Measurements from ENCODE around the gene NPIPA8. TPM values are rescaled to one million over a fixed set of nuclear protein-coding genes. Genes with fewer than 3 reads are reported as not detected.
"Not testable (repeated sequence)": the region's sequence is repeated elsewhere in the genome, so short reads cannot be mapped to it uniquely, and the experiment has no call there.

Gene NPIPA8
- total RNA-seq, 2 experiments from 2014 or later = not detected

DNA sequence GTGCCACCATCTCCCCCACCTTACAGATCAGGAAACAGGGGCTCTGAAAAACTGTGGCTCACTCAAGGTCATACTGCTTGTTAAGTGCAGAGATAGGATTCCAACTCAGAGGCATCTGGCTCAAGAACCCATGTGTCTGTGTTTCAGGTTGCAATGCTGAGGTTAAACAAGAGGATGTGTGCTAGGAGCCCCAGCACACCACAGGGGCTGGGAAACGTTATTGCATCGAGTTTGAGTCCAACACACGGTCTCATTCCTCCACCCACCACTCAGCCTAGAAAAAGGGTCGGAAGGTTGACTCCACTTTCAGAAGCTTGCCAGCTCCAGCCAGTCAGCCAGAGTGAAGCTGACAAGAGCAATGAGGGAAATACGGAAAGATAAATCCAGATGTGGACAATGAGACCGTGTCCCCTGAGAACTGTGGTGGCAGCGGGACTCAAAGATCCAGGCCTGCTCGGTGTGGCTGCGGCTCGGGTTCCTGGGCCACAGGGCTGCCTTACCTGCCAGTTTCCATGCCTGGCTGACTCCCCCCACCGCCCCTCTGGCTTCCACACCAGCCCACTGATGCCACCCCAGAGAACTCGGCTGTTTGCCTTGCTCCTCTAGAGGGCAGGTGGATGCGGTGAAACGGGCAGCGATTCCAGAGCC, 33.4 kb downstream of the NPIPA8 start:
- H3K36me3 Mint-ChIP-seq (ENCODE audit: low read depth); H3K27ac Mint-ChIP-seq; H3K4me3 Mint-ChIP-seq; CTCF ChIA-PET; H3K27me3 Mint-ChIP-seq; POLR2A ChIA-PET; DNase-seq; H3K4me1 Mint-ChIP-seq; H3K9me3 Mint-ChIP-seq: not testable (repeated sequence)

DNA sequence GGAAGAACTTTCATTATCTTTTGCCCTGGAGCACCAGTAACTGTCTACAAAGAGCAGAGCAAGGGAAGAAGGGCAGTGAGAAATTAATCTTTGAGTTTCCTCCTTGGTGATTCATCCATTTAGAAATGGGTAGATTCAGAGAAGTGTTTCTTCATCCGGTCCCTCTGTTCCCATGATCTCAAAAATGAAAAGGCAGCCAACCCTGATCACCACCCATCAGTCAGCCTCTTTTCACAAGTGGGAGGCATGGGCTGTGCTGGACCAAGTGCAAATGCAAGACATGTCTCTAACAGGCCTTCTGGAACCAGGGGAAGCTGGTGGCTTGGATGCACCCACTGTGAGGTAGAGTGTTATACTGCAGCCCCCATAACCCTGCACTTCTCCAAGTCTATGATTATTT, 38.8 kb downstream of the NPIPA8 start:
- H3K4me3 Mint-ChIP-seq; H3K9me3 Mint-ChIP-seq; H3K27ac Mint-ChIP-seq; POLR2A ChIA-PET; DNase-seq; H3K4me1 Mint-ChIP-seq; CTCF ChIA-PET; H3K27me3 Mint-ChIP-seq; H3K36me3 Mint-ChIP-seq (ENCODE audit: low read depth): not testable (repeated sequence)

GRCh38 chr16:18296931-18297330, 39.6 kb downstream of the NPIPA8 start:
- H3K4me3 Mint-ChIP-seq; H3K27ac Mint-ChIP-seq; POLR2A ChIA-PET; DNase-seq; H3K27me3 Mint-ChIP-seq; H3K4me1 Mint-ChIP-seq; CTCF ChIA-PET; H3K9me3 Mint-ChIP-seq; H3K36me3 Mint-ChIP-seq (ENCODE audit: low read depth): not testable (repeated sequence)

GRCh38 chr16:18294371-18294770, 42.2 kb downstream of the NPIPA8 start:
- H3K27ac Mint-ChIP-seq; H3K4me1 Mint-ChIP-seq; H3K36me3 Mint-ChIP-seq (ENCODE audit: low read depth); H3K4me3 Mint-ChIP-seq; H3K27me3 Mint-ChIP-seq; CTCF ChIA-PET; H3K9me3 Mint-ChIP-seq; POLR2A ChIA-PET; DNase-seq: not testable (repeated sequence)

GRCh38 chr16:18293337-18293956, 43.1 kb downstream of the NPIPA8 start:
- DNase-seq; H3K9me3 Mint-ChIP-seq; H3K36me3 Mint-ChIP-seq (ENCODE audit: low read depth); CTCF ChIA-PET; H3K27me3 Mint-ChIP-seq; H3K4me3 Mint-ChIP-seq; POLR2A ChIA-PET; H3K4me1 Mint-ChIP-seq; H3K27ac Mint-ChIP-seq: not testable (repeated sequence)

DNA sequence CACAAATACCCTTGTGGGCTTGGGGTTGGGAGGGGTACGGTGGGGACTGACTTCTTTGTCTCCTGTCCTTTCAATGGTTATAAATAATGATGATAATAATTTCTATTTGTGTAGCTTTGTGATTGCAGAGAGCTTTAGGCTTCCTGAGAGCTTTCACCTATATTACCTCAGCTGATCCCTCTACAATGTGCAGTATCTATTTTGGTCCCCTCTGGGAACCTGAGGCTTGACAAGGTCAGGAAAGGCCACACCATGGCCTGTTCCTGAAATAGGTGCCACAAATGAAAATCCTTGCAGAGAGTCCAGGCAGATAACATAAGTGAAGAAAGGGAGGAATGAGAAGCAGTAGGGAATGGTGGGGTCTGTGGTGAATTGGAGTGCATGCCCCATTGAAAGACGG, 45.6 kb downstream of the NPIPA8 start:
- H3K36me3 Mint-ChIP-seq (ENCODE audit: low read depth); H3K9me3 Mint-ChIP-seq; H3K27me3 Mint-ChIP-seq; H3K4me1 Mint-ChIP-seq; CTCF ChIA-PET; H3K27ac Mint-ChIP-seq; H3K4me3 Mint-ChIP-seq; POLR2A ChIA-PET; DNase-seq: not testable (repeated sequence)

DNA sequence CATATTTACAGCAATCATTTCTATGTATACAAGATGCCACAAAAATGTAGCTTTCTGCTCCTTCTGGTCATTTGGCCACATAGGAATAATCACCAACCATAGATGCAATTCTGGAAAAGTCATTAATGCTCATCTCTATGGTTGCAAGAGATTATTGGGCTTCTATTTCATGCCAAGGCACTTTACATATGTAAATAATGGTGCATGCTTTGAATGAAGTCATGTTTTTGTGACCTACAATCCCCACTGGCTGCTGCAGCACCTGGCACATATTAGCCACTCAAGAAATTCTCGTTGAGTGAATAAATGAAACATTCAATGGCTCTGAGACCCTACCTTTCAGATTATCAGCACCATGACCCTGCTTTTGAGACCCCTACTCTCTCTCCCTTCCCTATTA, 50.2 kb downstream of the NPIPA8 start:
- H3K27ac Mint-ChIP-seq; H3K9me3 Mint-ChIP-seq; CTCF ChIA-PET; H3K4me3 Mint-ChIP-seq; POLR2A ChIA-PET; H3K36me3 Mint-ChIP-seq (ENCODE audit: low read depth); H3K4me1 Mint-ChIP-seq; DNase-seq; H3K27me3 Mint-ChIP-seq: not testable (repeated sequence)

- H3K27ac Mint-ChIP-seq; H3K36me3 Mint-ChIP-seq (ENCODE audit: low read depth); CTCF ChIA-PET; H3K4me3 Mint-ChIP-seq; H3K27me3 Mint-ChIP-seq; H3K9me3 Mint-ChIP-seq; H3K4me1 Mint-ChIP-seq; DNase-seq; POLR2A ChIA-PET: not testable (repeated sequence)
These were observed 56.2 kb downstream of the NPIPA8 start for GRCh38 chr16:18280319-18280718.

GRCh38 chr16:18276756-18277155, 59.8 kb downstream of the NPIPA8 start:
- H3K36me3 Mint-ChIP-seq (ENCODE audit: low read depth); H3K27ac Mint-ChIP-seq; H3K4me1 Mint-ChIP-seq; H3K4me3 Mint-ChIP-seq; H3K9me3 Mint-ChIP-seq; H3K27me3 Mint-ChIP-seq; DNase-seq; CTCF ChIA-PET; POLR2A ChIA-PET: not testable (repeated sequence)

- H3K4me3 Mint-ChIP-seq; DNase-seq; POLR2A ChIA-PET; H3K36me3 Mint-ChIP-seq (ENCODE audit: low read depth); H3K4me1 Mint-ChIP-seq; H3K27ac Mint-ChIP-seq; CTCF ChIA-PET; H3K27me3 Mint-ChIP-seq; H3K9me3 Mint-ChIP-seq: not testable (repeated sequence)
These were observed 66.4 kb downstream of the NPIPA8 start for GRCh38 chr16:18270171-18270570.

Other genes with a start within 250 kb of the NPIPA8 start
- 100 to 1,000 TPM; 124 to 125 TPM for gene NOMO2, start 225.4 kb upstream of the NPIPA8 start, total RNA-seq